Urinary bladder (tissue), 4 donors: ENCODE measurements around the gene ZFHX2. TPM values are rescaled to one million over a fixed set of nuclear protein-coding genes. Genes with fewer than 3 reads are reported as not detected.
A peak's percentile ranks its signal among the peaks of the same experiment; 100 is the strongest.

Experiments used
- DNase-seq: peaks from one replicate; pipeline ENCODE4 v3.0.0-alpha.2; 2015; ENCODE audit errors: extremely low spot score
- H3K27ac ChIP-seq: one replicate; pipeline ENCODE4 v1.5.1; 2013; ENCODE audit warnings: low read depth, mild to moderate bottlenecking, moderate library complexity
- H3K36me3 ChIP-seq: one replicate; pipeline ENCODE4 v1.6.1; 2013; ENCODE audit warnings: mild to moderate bottlenecking, moderate library complexity; ENCODE audit not compliant: insufficient read depth
- H3K4me1 ChIP-seq: one replicate; pipeline ENCODE4 v1.6.1; 2013; ENCODE audit warnings: mild to moderate bottlenecking, moderate library complexity; ENCODE audit not compliant: insufficient read depth
- H3K4me3 ChIP-seq: one replicate; pipeline ENCODE4 v1.5.1; 2013; ENCODE audit warnings: low read depth, low read length
- WGBS: extraction: QIAGEN DNeasy Blood & Tissue Kit; methylation state at CpG from one replicate; pipeline ENCODE4 v1.1.7; 2013; 5-methylcytosine and 5-hydroxymethylcytosine counted together
- polyA plus RNA-seq: library from polyadenylated mRNA; stranded (reverse); fragments of 200-250 nt; gene quantifications from one replicate; pipeline ENCODE4 v1.2.3, GENCODE V29; 2013
- total RNA-seq: library from RNA; depleted of rRNA; stranded (reverse); fragments of >200 nt; gene quantifications from one replicate; pipeline ENCODE4 v1.2.3, GENCODE V29; 2014
- donor health status: healthy with polysubstance abuse.
- donor health status: healthy.

ZFHX2 gene
- total and polyA plus RNA-seq, 2 donors = 0.32 to 0.71 TPM

- no peak for DNase-seq
- 80% methylated on average over 2 of the region's 2 CpGs for WGBS
- Histone ChIP-seq H3K4me1 (no peaks in the 10 kb centered on the region), H3K36me3 (no peaks in the 10 kb centered on the region), H3K4me3 (no peak overlapping the region), H3K27ac (no peak overlapping the region)
Observed at GRCh38 chr14:23568021-23568599, 16.5 kb upstream of the ZFHX2 start.

GRCh38 chr14:23567186-23568020 lies 15.8 kb upstream of the ZFHX2 start, which contains the start of gene AP1G2:
Gene AP1G2, minus strand, starts transcription at chr14:23567791. Its CDS starts 477 bp downstream, at chr14:23567314.
- Histone ChIP-seq H3K4me1 (no peaks in the 10 kb centered on the region), H3K4me3 (peak within 1 kb of the TSS; percentile 62), H3K36me3 (no peaks in the 10 kb centered on the region), H3K27ac (peak within 1 kb of the TSS; percentile 48)
- WGBS = 2% methylated on average over 53 of the region's 53 CpGs
- DNase-seq = no peak

GRCh38 chr14:23566778-23567185 lies 15.2 kb upstream of the ZFHX2 start:
- H3K36me3 ChIP-seq = no peaks in the 10 kb centered on the region
- H3K4me1 ChIP-seq = no peaks in the 10 kb centered on the region
- H3K4me3 ChIP-seq = peak overlapping the region; percentile 62
- H3K27ac ChIP-seq = peak overlapping the region; percentile 48
- WGBS = 9% methylated on average over 5 of the region's 5 CpGs
- no peak for DNase-seq

- H3K27ac ChIP-seq = no peak overlapping the region
- H3K4me3 ChIP-seq = no peak overlapping the region
- H3K36me3 ChIP-seq = no peaks in the 10 kb centered on the region
- no peaks in the 10 kb centered on the region for H3K4me1 ChIP-seq
- no peak for DNase-seq
- 91% methylated on average over 10 of the region's 10 CpGs for WGBS
Observed at GRCh38 chr14:23566112-23566777, 14.7 kb upstream of the ZFHX2 start.

GRCh38 chr14:23565626-23566025 lies 14.1 kb upstream of the ZFHX2 start:
- WGBS = 90% methylated on average over 11 of the region's 11 CpGs
- Histone ChIP-seq H3K4me3 (no peak overlapping the region), H3K36me3 (no peaks in the 10 kb centered on the region), H3K27ac (no peak overlapping the region), H3K4me1 (no peaks in the 10 kb centered on the region)
- DNase-seq = no peak

GRCh38 chr14:23564876-23565275 lies 13.3 kb upstream of the ZFHX2 start:
- no peak overlapping the region for H3K4me3 ChIP-seq
- DNase-seq = no peak
- no peaks in the 10 kb centered on the region for H3K36me3 ChIP-seq
- no peak overlapping the region for H3K27ac ChIP-seq
- H3K4me1 ChIP-seq = no peaks in the 10 kb centered on the region
- 88% methylated on average over 7 of the region's 7 CpGs for WGBS

- H3K4me1 ChIP-seq = no peaks in the 10 kb centered on the region
- DNase-seq = no peak
- H3K27ac ChIP-seq = no peak overlapping the region
- H3K4me3 ChIP-seq = no peak overlapping the region
- H3K36me3 ChIP-seq = no peaks in the 10 kb centered on the region
- WGBS = 88% methylated on average over 13 of the region's 13 CpGs
Observed at GRCh38 chr14:23564181-23564812, 12.7 kb upstream of the ZFHX2 start.

- WGBS = 84% methylated on average over 14 of the region's 14 CpGs
- no peaks in the 10 kb centered on the region for H3K36me3 ChIP-seq
- H3K4me3 ChIP-seq = no peak overlapping the region
- no peaks in the 10 kb centered on the region for H3K4me1 ChIP-seq
- H3K27ac ChIP-seq = no peak overlapping the region
- DNase-seq = no peak
Observed at GRCh38 chr14:23563473-23564180, 12.1 kb upstream of the ZFHX2 start.

GRCh38 chr14:23562822-23563472 lies 11.4 kb upstream of the ZFHX2 start:
- Histone ChIP-seq H3K36me3 (no peaks in the 10 kb centered on the region), H3K4me1 (no peaks in the 10 kb centered on the region), H3K27ac (no peak overlapping the region), H3K4me3 (no peak overlapping the region)
- DNase-seq = no peak
- 86% methylated on average over 2 of the region's 2 CpGs for WGBS

GRCh38 chr14:23561873-23562821 lies 10.6 kb upstream of the ZFHX2 start:
- no peak for DNase-seq
- Histone ChIP-seq H3K36me3 (no peaks in the 10 kb centered on the region), H3K27ac (no peak overlapping the region), H3K4me3 (no peak overlapping the region), H3K4me1 (no peaks in the 10 kb centered on the region)
- 71% methylated on average over 15 of the region's 15 CpGs for WGBS

- H3K4me3 ChIP-seq = no peak overlapping the region
- 97% methylated on average over 2 of the region's 2 CpGs for WGBS
- H3K4me1 ChIP-seq = no peaks in the 10 kb centered on the region
- H3K27ac ChIP-seq = no peak overlapping the region
- DNase-seq = no peak
- H3K36me3 ChIP-seq = no peaks in the 10 kb centered on the region
Observed at GRCh38 chr14:23561259-23561658, 9.7 kb upstream of the ZFHX2 start.

- H3K4me1 ChIP-seq = no peaks in the 10 kb centered on the region
- H3K36me3 ChIP-seq = no peaks in the 10 kb centered on the region
- no peak overlapping the region for H3K27ac ChIP-seq
- WGBS = 88% methylated on average over 3 of the region's 3 CpGs
- H3K4me3 ChIP-seq = no peak overlapping the region
- DNase-seq = no peak
Observed at GRCh38 chr14:23559926-23560520, 8.5 kb upstream of the ZFHX2 start.
